Measurements from ENCODE around the gene PPP1R9B.

The PPP1R9B gene, protein sequence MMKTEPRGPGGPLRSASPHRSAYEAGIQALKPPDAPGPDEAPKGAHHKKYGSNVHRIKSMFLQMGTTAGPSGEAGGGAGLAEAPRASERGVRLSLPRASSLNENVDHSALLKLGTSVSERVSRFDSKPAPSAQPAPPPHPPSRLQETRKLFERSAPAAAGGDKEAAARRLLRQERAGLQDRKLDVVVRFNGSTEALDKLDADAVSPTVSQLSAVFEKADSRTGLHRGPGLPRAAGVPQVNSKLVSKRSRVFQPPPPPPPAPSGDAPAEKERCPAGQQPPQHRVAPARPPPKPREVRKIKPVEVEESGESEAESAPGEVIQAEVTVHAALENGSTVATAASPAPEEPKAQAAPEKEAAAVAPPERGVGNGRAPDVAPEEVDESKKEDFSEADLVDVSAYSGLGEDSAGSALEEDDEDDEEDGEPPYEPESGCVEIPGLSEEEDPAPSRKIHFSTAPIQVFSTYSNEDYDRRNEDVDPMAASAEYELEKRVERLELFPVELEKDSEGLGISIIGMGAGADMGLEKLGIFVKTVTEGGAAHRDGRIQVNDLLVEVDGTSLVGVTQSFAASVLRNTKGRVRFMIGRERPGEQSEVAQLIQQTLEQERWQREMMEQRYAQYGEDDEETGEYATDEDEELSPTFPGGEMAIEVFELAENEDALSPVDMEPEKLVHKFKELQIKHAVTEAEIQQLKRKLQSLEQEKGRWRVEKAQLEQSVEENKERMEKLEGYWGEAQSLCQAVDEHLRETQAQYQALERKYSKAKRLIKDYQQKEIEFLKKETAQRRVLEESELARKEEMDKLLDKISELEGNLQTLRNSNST

DNA sequence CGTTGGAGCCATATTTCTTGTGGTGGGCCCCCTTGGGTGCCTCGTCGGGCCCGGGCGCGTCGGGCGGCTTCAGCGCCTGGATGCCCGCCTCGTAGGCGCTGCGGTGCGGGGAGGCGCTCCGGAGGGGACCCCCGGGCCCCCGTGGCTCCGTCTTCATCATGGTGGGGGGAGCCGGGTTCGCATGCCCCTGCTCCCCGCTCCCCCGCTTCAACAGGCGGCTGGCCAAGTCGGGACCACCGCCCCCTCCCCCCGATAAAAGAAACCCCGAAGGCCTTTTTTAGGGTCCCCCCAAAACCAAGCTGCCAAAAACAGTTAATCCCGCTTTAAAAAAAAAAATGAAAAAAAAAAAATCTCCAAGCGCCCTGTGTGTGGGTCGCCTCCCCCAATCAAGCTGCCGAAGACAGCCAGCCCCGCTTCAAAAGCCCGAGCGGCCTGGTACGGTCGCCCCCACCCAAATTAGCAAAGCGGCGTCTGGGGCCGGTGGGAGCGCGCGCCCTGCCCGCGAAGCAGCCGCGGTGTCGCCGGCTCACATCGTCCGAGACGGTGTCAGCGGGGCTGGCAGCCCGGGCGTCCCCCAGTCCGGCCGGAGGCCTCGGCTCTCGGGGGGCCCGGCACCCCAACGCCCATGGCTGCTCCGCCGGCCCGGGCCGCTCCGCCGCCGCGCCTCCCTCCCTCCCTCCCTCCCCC, at the start of gene PPP1R9B:
PPP1R9B (minus strand) TSS at position 324 of the 687 bp plus-strand sequence; CDS start at position 160, 164 bp downstream.
- no peak for DNase-seq

DNA sequence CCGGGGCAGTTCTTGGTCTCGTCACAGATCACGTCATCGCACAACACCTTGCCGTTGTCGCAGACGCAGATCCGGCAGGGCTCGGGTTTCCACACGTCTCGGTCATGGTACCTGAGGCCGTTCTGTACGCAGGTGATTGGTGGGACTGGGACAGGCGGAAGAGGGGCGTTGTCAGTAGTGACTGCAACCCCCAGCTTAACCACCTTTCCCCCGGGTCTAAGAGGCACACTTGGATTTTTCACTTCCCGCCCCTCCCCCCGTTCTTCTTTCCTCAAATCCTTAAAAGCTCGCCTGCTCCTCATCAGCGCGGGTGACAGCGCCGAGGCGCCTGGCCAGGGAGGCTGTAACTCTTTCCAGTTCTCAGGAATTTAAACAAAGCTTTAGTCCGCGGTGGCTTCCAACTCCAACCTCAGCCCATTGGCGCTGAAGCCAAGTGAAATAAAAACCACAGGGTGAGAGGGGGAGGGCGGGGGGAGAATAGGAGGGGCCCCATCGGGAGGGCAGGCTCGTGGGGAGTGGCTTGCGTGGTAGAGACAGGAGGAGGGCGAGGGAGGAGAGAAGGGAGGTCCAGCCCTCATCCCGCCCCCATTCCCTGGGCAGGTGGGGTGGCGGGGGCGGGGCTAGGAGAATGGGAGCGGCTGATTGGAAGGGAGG, 49.5 kb upstream of the PPP1R9B start:
- DNase-seq = peak; percentile 92

DNA sequence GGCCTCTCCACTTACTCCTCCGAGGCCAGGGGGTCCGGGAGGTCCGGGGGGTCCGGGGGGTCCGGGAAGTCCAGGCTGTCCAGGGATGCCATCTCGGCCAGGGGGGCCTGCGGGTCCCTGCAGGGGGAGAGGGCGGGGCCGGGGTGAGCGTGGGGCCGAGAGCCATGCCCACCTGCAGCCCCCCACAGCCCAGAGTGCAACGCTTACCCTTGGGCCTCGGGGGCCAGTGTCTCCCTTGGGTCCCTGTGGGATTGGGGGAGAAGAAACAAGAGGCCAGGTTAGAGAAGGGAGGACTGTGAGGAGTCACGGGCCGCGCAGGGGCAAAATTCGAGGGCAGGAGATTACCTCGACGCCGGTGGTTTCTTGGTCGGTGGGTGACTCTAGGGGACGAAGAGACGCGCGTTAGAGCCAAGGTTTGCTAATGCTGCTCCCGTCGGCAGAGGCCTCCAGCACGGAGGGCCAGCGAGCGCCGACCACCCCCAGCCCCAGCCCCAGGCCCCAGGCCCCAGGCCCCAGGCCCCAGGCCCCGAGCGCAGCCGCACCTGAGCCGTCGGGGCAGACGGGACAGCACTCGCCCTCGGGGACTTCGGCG, 48.8 kb upstream of the PPP1R9B start:
- no peak for DNase-seq

DNA sequence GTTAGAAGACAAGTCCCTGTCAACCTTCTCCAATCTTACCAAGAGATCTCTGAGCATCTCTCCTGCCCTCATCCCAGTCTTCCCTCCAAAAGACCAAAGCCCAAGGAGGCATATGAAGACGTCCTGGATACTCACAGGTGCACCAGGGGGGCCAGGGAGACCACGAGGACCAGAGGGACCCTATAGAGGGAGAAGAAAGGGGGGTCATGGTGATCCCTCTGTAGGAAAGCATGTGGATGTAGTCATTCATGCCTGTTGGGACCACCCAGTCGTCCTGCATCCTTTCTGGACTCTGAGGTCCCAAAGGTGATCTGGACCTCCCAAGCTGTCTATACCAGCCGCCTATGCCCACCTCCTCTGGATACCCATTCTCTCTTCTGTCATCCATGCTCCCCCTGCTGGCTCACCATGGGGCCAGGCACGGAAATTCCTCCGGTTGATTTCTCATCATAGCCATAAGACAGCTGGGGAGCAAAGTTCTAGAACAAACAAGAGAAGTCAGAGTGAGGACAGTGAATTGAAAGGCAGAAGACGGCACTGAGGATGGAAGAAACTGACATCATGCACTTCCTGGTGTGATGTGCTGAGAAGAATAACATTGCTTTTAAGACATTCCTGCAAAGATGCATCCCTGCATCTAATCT, 47.7 kb upstream of the PPP1R9B start:
- DNase-seq = peak; percentile 38

DNA sequence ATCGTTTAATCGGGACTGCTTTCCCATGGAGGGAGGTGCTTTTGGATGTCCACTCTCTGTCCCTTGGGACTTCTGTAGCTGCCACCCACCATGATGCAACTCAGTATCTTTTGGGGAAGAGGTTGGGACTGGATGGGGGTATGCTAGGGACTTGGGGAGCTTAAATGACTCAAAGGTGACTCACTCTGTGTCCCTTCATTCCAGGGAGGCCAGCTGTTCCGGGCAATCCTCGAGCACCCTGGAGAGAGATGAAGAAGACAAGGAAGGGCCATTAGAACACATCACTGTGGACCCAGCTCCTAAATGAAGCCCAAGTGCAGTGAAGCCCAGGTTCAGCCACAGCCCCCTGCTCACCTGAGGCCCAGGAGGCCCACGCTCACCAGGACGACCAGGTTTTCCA, 46.3 kb upstream of the PPP1R9B start:
- DNase-seq = no peak

DNA sequence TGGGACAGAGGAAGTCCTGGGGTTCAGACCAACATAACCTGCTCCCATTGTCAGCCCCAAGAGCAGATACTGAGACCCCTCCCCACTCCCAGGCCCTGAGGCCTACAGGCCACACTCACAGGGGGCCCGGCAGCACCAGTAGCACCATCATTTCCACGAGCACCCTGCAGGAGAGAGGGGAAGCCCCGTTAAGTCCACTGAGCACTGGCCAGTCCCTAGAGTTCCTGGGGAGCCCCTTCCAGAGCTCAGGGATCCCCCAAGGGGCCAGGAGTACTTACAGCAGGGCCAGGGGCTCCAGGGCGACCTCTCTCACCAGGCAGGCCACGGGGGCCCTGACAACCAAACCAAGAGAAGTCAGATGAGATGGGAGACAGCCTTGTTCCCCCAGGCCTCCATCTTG, 45.6 kb upstream of the PPP1R9B start:
- no peak for DNase-seq

DNA sequence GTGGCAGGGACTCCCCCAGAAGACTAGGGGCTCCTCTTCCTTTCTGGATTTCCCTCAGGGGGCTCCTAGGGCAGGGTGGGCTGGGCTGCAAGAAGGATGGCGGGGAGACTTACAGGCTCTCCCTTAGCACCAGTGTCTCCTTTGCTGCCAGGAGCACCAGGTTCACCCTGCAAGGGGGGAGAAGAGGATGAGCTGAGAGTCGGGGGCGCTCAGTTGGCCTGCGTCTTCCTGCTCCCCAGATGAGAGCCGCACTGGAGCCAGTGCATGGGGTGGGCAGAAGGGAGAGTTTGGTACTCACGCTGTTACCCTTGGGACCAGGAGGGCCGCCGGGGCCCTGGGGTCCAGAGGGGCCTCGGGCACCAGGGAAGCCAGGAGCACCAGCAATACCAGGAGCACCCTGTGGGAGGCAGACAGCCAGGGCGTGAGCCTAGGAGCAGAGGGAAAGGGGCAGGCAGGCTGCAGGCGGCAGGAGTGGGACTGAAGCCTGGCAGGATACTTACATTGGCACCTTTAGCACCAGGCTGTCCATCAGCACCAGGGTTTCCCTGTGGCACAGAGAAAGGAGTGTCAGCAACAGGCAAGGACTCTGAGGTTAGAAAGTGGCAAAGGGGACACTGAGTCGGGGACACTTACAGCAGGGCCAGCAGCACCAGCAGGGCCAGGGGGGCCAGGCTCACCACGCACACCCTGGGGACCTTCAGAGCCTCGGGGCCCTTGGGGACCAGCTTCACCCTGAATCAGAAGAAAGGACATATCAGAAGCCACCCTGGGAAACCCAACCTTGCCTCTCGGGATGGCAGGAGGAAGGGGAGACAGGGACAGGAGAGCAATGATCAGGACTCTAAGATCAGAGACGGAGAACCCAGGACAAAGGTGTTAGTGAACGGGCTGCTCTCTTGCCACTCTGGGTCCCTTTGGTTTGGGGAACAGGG, 44.7 kb upstream of the PPP1R9B start:
- DNase-seq = no peak

DNA sequence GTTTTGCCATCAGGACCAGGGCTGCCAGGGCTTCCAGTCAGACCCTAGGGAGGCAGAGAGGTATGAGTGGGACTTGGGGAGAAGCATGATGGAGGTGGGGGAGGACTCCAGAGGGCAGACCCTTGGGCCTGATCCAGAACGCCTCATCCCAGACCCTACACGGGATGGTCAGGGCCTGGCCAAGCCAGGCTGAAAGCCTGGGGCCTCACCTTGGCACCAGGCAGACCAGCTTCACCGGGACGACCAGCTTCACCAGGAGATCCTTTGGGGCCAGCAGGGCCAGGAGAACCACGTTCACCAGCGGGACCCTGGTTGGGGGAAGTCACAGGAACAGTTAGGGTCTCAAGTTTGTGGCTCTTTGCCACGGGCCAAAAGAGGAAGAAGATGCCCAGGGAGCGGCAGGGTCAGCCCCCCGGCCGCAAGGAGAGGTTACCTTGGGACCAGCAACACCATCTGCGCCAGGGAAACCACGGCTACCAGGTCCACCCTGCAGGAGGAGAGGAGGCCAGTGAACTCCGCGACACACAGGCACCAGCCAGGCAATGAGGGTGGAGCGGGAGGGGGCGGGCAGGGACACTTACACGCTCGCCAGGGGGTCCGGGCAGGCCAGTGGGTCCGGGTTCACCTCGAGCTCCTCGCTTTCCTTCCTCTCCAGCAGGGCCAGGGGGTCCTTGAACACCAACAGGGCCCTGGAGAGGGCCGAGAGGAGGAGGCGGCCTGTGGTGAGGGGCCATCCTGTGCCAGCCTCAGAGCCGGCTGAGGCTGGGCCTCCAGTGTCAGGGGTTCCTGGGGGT, 43.9 kb upstream of the PPP1R9B start:
- DNase-seq = no peak

DNA sequence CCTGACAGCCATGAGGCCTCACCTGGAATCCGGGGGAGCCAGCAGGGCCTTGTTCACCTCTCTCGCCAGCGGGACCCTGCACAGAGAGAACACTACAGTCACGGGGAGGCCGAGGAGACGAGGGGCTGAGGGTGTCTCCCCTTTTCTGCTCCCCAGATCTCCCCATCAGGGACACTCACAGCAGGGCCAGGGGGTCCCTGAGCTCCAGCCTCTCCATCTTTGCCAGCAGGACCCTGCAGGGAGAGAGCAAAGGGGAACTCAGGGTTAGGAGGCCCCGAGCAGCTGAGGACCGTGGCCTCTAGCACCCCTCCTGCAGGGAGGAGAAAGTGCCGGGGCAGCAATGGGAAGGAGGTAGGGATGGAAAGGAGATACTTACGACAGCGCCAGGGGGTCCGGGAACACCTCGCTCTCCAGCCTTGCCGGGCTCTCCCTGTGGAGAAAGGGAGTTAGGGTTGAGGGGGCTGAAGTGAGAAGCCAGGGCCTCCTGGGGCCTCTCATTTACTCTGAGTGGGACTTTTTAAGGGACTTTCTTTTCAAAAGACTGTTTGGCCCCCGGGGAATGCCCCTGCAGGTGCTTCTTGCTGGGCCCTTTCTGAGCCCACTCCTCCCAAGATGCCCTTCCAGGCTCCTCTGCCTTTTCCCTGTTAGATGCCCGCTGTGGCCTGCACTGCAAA, 42.3 kb upstream of the PPP1R9B start:
- DNase-seq = no peak

DNA sequence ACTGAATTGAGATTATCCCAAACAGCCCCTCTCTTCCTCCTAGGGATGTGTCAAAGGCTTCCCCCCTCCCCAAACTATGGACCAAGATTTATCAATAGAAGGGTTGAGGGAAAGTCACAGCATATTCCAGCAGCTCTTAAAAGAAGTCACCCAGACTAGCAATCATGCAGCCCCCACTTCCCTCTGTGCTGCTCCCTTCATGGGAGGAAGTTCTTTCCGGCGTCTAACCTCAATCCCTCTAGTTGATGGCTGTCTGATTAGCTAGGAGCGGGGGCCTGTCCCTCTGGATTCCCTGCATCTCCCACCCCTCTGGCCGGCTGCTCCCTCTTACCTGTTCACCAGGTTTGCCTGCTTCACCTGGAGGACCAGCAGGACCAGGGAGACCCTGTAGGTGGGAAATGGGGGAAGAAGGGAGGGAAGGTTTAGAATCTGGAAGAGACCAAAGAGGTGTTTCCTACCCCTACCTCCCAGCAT, 41.7 kb upstream of the PPP1R9B start:
- no peak for DNase-seq

DNA sequence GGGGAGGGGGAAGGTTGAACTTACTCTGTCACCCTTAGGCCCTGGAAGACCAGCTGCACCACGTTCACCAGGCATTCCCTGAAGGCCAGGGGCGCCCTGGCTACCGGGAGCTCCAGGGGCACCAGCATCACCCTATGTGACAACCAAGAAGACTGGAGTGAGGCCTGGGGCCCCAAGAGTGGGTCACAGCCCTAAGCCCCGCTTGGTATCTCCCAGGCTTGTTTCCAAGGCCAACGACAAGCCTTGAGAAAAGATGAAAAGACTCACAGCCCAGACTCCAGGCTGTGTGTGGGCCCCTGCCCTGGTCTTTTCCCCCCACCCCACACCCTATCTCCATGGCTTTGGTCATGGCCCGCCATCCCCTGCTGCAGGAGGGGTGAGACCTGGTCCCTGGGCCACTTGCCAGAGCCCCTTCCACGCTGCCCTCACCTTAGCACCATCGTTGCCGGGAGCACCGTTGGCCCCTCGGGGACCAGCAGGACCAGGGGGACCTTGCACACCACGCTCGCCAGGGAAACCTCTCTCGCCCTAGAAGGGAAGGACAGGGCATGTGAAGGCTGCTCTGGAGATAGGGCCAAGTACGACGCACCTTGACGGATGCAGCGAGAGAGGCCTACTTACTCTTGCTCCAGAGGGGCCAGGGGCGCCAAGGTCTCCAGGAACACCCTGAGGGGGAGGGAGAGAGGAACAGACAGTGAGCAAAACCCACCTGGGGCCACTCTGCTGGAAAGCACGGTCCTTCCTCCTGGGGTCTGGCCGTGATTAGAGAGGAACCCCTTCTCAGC, 41.1 kb upstream of the PPP1R9B start:
- DNase-seq = no peak

DNA sequence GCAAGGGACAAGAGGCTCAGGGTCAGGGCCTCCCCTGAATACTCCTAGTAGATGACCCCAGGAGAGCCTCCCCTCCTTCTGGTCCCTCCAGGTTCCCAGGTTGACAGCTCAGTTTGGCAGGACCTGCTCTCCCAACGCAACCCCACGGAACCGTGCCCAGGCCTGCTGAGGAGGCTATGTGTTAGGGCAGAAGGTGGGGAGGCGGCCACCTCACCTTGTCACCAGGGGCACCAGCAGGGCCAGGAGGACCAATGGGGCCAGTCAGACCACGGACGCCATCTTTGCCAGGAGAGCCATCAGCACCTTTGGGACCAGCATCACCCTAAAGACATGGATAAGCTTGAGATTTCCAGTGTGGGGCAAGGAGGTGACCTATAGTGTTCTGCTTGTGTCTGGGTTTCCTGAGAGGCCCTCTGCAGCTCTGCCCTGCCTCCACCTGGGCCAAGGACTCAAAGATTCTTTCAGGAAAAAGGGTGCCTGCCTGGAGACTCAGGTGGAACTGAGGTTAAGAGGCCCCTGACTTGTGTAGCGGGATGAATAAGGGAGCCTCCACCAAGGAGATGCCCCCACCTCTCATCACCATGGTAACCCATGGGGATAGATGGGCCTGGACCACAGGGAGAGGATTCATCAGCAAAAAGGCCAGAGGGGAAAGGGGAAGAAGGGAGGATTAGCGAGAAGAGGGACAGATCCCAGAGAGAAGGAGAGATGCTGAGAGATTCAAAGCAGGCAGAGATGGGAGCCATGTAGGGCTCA, 40.3 kb upstream of the PPP1R9B start:
- DNase-seq = no peak

DNA sequence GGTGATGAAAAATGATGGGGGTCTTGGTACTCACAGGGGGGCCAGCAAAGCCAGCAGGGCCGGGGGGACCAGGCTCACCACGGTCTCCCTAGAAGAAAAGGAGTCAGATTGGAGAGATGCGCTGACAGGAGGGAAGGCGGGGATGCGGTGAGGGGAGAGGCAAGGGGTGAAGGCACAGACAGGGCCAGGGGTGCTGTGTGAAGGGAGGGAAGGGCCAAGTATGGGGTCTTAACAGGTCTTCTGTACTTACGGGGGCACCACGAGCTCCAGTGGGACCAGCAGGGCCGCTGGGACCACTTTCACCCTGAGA, 39.8 kb upstream of the PPP1R9B start:
- DNase-seq = no peak

DNA sequence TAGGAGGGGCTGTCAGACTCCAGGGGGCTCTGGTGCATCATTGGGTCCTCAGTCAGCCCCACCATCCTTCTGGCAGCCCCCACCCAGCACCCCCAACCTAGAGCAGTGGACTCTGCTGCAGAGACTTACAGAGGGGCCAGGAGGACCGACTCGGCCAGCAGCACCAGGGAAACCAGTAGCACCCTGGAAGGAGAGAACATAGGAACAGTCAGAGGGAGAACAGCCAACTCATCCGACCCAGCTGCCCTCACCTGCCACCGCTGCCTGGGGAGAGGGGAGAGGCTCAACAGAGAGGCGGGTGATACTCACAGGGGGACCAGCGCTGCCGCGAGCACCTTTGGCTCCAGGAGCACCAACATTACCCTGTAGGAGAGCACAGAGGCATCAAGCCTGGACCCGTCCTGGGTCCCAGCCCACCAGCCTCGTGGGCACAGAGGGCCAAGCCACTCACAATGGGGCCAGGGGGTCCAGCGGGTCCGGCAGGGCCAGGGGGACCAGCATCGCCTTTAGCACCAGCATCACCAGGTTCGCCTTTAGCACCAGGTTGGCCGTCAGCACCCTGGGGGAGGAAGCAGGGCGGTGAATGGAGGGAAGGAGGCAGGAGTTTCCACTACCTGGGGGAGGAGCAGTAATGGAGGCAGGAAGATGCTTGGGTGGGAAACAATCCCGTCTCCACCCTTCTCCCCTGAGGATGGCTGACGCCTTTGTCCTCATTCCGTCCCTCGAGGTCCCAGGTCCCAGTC, 39.2 kb upstream of the PPP1R9B start:
- DNase-seq = no peak

DNA sequence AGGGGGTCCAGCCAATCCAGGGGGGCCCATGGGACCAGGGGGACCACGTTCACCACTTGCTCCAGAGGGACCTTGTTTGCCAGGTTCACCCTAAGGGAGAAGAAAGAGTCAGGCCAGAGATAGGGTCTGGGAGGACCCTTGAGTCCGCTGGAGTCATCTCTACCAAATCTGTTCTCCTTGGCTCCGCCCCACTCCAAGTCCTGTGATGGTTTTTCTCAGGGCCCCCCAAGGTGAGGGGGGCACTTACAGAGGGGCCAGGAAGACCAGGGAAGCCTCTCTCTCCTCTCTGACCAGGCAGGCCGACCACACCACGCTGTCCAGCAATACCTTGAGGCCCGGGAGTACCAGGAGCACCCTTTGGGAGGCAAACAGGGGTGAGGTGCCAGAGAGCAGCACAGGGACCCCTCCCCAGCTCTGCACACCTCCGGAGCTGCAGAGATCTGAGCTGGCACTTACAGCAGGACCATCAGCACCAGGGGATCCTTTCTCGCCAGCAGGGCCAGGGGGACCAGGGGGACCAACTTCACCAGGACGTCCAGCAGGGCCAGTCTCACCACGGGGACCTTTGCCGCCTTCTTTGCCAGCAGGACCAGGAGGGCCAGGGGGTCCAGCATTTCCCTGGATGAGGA, 38.6 kb upstream of the PPP1R9B start:
- no peak for DNase-seq

DNA sequence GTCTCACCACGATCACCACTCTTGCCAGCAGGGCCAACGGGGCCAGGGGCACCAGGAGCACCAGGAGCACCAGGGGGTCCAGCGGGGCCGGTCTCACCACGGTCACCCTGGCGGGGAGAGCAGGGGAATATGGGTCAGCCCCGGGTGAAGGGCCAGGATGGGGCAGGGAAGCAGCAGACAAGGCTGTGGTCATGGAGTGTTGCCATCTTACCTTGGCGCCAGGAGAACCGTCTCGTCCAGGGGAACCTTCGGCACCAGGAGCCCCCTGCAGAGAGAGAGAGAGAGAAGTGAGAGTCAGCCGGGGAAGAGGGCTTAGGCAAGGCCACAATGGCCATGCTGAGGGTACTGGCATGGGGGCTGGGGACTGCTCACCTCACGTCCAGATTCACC, 38.0 kb upstream of the PPP1R9B start:
- no peak for DNase-seq
